H9 (cell line): ENCODE measurements around the gene CYP2A7. TPM values are rescaled to one million over a fixed set of nuclear protein-coding genes. Genes with fewer than 3 reads are reported as not detected.
"Not testable (repeated sequence)": the region's sequence is repeated elsewhere in the genome, so short reads cannot be mapped to it uniquely, and the experiment has no call there.

Experiments
- DNase-seq: peaks from one replicate; pipeline ENCODE4 v3.0.0-alpha.2; 2017
- H2AFZ ChIP-seq: one replicate; pipeline ENCODE4 v1.6.1; 2013; ENCODE audit warnings: mild to moderate bottlenecking, low read length, control low read depth, moderate library complexity
- H2AK5ac ChIP-seq: 2 replicates; pipeline ENCODE4 v1.6.1; 2013; ENCODE audit warnings: low read length, control low read depth, mixed read lengths; ENCODE audit not compliant: insufficient read length
- H2BK120ac ChIP-seq: one replicate; pipeline ENCODE4 v1.6.1; 2013; ENCODE audit warnings: low read depth, mild to moderate bottlenecking, low read length, control low read depth, inconsistent platforms; ENCODE audit not compliant: poor library complexity, severe bottlenecking
- H2BK12ac ChIP-seq: 2 replicates; pipeline ENCODE4 v1.6.1; 2013; ENCODE audit warnings: low read length, control low read depth, mixed read lengths, low read depth; ENCODE audit not compliant: insufficient read length
- H2BK15ac ChIP-seq: 2 replicates; pipeline ENCODE4 v1.6.1; 2013; ENCODE audit warnings: low read depth, low read length, control low read depth
- H2BK20ac ChIP-seq: one replicate; pipeline ENCODE4 v1.6.1; 2013; ENCODE audit warnings: low read depth, mild to moderate bottlenecking, low read length, control low read depth, inconsistent platforms; ENCODE audit not compliant: poor library complexity, severe bottlenecking
- H2BK5ac ChIP-seq: 2 replicates; pipeline ENCODE4 v1.6.1; 2013; ENCODE audit warnings: low read length, control low read depth, mixed read lengths; ENCODE audit not compliant: insufficient read length
- H3K14ac ChIP-seq: 2 replicates; pipeline ENCODE4 v1.6.1; 2013; ENCODE audit warnings: low read length, control low read depth; ENCODE audit not compliant: insufficient read depth
- H3K18ac ChIP-seq: 2 replicates; pipeline ENCODE4 v1.6.1; 2013; ENCODE audit warnings: low read depth, mild to moderate bottlenecking, mixed read lengths, low read length, control low read depth; ENCODE audit not compliant: insufficient read length
- H3K23ac ChIP-seq: 2 replicates; pipeline ENCODE4 v1.6.1; 2013; ENCODE audit warnings: low read length, control low read depth, mixed read lengths, low read depth; ENCODE audit not compliant: insufficient read length
- H3K23me2 ChIP-seq: 2 replicates; pipeline ENCODE4 v1.6.1; 2013; ENCODE audit warnings: low read depth, mild to moderate bottlenecking, mixed read lengths, low read length, control low read depth; ENCODE audit not compliant: insufficient read length, poor library complexity, severe bottlenecking
- H3K27ac ChIP-seq: 2 replicates; pipeline ENCODE4 v1.5.1; 2013; ENCODE audit warnings: low read length, control low read depth, mixed read lengths, low read depth; ENCODE audit not compliant: insufficient read length
- H3K27me3 ChIP-seq: 2 replicates; pipeline ENCODE4 v1.6.1; 2013; ENCODE audit warnings: low read length, control low read depth, inconsistent platforms; ENCODE audit not compliant: insufficient read depth
- H3K4ac ChIP-seq: 2 replicates; pipeline ENCODE4 v1.6.1; 2013; ENCODE audit warnings: low read depth, mild to moderate bottlenecking, control low read depth, inconsistent platforms, low read length, moderate library complexity
- H3K4me1 ChIP-seq: 2 replicates; pipeline ENCODE4 v1.6.1; 2013; ENCODE audit warnings: low read length, control low read depth, inconsistent platforms; ENCODE audit not compliant: insufficient read depth
- H3K4me2 ChIP-seq: 2 replicates; pipeline ENCODE4 v1.6.1; 2013; ENCODE audit warnings: low read length, control low read depth, mixed read lengths; ENCODE audit not compliant: insufficient read length, insufficient read depth
- H3K56ac ChIP-seq: 2 replicates; pipeline ENCODE4 v1.6.1; 2013; ENCODE audit warnings: low read depth, mild to moderate bottlenecking, mixed read lengths, low read length, control low read depth; ENCODE audit not compliant: insufficient read length
- H3K79me1 ChIP-seq: 2 replicates; pipeline ENCODE4 v1.6.1; 2013; ENCODE audit warnings: low read depth, mild to moderate bottlenecking, moderate library complexity, low read length, control low read depth, inconsistent platforms; ENCODE audit not compliant: insufficient read depth, poor library complexity, severe bottlenecking
- H3K79me2 ChIP-seq: 2 replicates; pipeline ENCODE4 v1.6.1; 2013; ENCODE audit warnings: low read length, control low read depth, inconsistent platforms; ENCODE audit not compliant: insufficient read depth
- H3K9ac ChIP-seq: 2 replicates; pipeline ENCODE4 v1.6.1; 2013; ENCODE audit warnings: low read length, control low read depth, mixed read lengths; ENCODE audit not compliant: insufficient read length; ENCODE audit errors: extremely low read depth
- H3K9me3 ChIP-seq: one replicate; pipeline ENCODE4 v1.6.1; 2013; ENCODE audit warnings: low read depth, low read length, inconsistent platforms; ENCODE audit not compliant: control insufficient read depth
- H3T11ph ChIP-seq: one replicate; pipeline ENCODE4 v1.6.1; 2013; ENCODE audit warnings: mild to moderate bottlenecking, low read length, control low read depth, inconsistent platforms
- H4K20me1 ChIP-seq: one replicate; pipeline ENCODE4 v1.6.1; 2013; ENCODE audit not compliant: control insufficient read depth, insufficient read length, insufficient read depth
- H4K5ac ChIP-seq: 2 replicates; pipeline ENCODE4 v1.6.1; 2013; ENCODE audit warnings: low read depth, mild to moderate bottlenecking, mixed read lengths, low read length, control low read depth; ENCODE audit not compliant: insufficient read length
- H4K8ac ChIP-seq: replicated peaks from 2 replicates; pipeline ENCODE4 v1.6.1; 2013; ENCODE audit warnings: low read length, control low read depth, mixed read lengths, low read depth; ENCODE audit not compliant: insufficient read length
- H4K91ac ChIP-seq: 2 replicates; pipeline ENCODE4 v1.6.1; 2013; ENCODE audit warnings: low read depth, mild to moderate bottlenecking, moderate library complexity, mixed read lengths, low read length, control low read depth; ENCODE audit not compliant: insufficient read length
- H3K27ac Mint-ChIP-seq, 3 experiments: 2 replicates in 2 of 3; 3 replicates in 1 of 3; pipeline ENCODE4 v1.8.0; 2020 to 2021; ENCODE audit warnings: mixed read lengths in 3 of 3, mild to moderate bottlenecking in 1 of 3, moderate library complexity in 1 of 3
- H3K27me3 Mint-ChIP-seq: 2 replicates; pipeline ENCODE4 v1.8.0; 2021; ENCODE audit warnings: low read depth, mild to moderate bottlenecking, moderate library complexity, mixed read lengths
- H3K36me3 Mint-ChIP-seq, 3 experiments: 2 replicates in 2 of 3; 3 replicates in 1 of 3; pipeline ENCODE4 v1.8.0; 2020 to 2021; ENCODE audit warnings: low read depth in 3 of 3, mixed read lengths in 3 of 3; ENCODE audit not compliant: insufficient read depth in 1 of 3
- H3K4me1 Mint-ChIP-seq, 2 experiments: 2 replicates each; pipeline ENCODE4 v1.8.0; 2020; ENCODE audit warnings: mixed read lengths in 2 of 2
- H3K4me3 Mint-ChIP-seq, 2 experiments: 2 replicates in 1 of 2; 3 replicates in 1 of 2; pipeline ENCODE4 v1.8.0; 2020 to 2021; ENCODE audit warnings: mild to moderate bottlenecking in 2 of 2, mixed read lengths in 2 of 2, moderate library complexity in 1 of 2
- H3K9me3 Mint-ChIP-seq, 2 experiments: 2 replicates in 1 of 2; 3 replicates in 1 of 2; pipeline ENCODE4 v1.8.0; 2020; ENCODE audit warnings: mild to moderate bottlenecking in 2 of 2, mixed read lengths in 2 of 2, moderate library complexity in 1 of 2
- CTCF ChIP-seq: fragments of 200-600 bp; sonication (generic); conservative IDR thresholded peaks from 3 replicates; pipeline ENCODE4 v1.8.0; 2021; ENCODE audit warnings: antibody characterized with exemption, mild to moderate bottlenecking
- WGBS: extraction: QIAGEN DNeasy Blood & Tissue Kit; methylation state at CpG from one replicate; pipeline ENCODE4 v1.1.7; 2013; ENCODE audit warnings: missing lambda C conversion rate, low lambda C conversion rate, mixed read lengths; ENCODE audit not compliant: insufficient read length; ENCODE audit errors: extremely low coverage; 5-methylcytosine and 5-hydroxymethylcytosine counted together
- total RNA-seq: library from RNA; stranded (reverse); gene quantifications from 2 replicates; pipeline ENCODE4 v1.2.1, GENCODE V29; 2021

The CYP2A7 gene
- total RNA-seq, 1 experiment from 2014 or later, result not detected

- no peak overlapping the region for H2AFZ ChIP-seq
- H3K27me3 Mint-ChIP-seq, result peaks cover 35% of the 10 kb centered on the region
Measured at GRCh38 chr19:40888191-40888590, 6.2 kb upstream of the CYP2A7 start.

GRCh38 chr19:40884187-40884931 is 2.3 kb upstream of the CYP2A7 start:
- not testable (repeated sequence) for H3K56ac ChIP-seq, H4K5ac ChIP-seq, H2AFZ ChIP-seq, H3K4me1 ChIP-seq, H3K27ac Mint-ChIP-seq, H3K79me1 ChIP-seq, H4K8ac ChIP-seq, DNase-seq, H3K23ac ChIP-seq, H2AK5ac ChIP-seq, H2BK12ac ChIP-seq, H4K91ac ChIP-seq, H3K27ac ChIP-seq, H3T11ph ChIP-seq, H2BK20ac ChIP-seq, H3K9me3 ChIP-seq, H3K9ac ChIP-seq, H3K4me1 Mint-ChIP-seq, H3K36me3 Mint-ChIP-seq, H3K23me2 ChIP-seq, H2BK120ac ChIP-seq, H3K18ac ChIP-seq, H3K79me2 ChIP-seq, H2BK15ac ChIP-seq, H3K4me3 Mint-ChIP-seq, H4K20me1 ChIP-seq, H3K9me3 Mint-ChIP-seq, H3K27me3 ChIP-seq, H3K14ac ChIP-seq, H3K4me2 ChIP-seq, H3K4ac ChIP-seq, H2BK5ac ChIP-seq
- WGBS, result no CpG with 5 or more reads among the region's 1 CpG
- H3K27me3 Mint-ChIP-seq, result peaks cover 53% of the 10 kb centered on the region

More at GRCh38 chr19:40888191-40888590, 6.2 kb upstream of the CYP2A7 start:
- no peak overlapping the region for H2BK20ac ChIP-seq
- no peak overlapping the region for H2BK5ac ChIP-seq
- no peak overlapping the region for H3K27ac Mint-ChIP-seq
- H3K79me1 ChIP-seq, result no peaks in the 10 kb centered on the region
- H3K9ac ChIP-seq, result no peak overlapping the region
- no peak overlapping the region for H3K56ac ChIP-seq
- H3K4me1 Mint-ChIP-seq, result no peaks in the 10 kb centered on the region
- H3K27ac ChIP-seq, result no peak overlapping the region
- no peak overlapping the region for H3K4me3 Mint-ChIP-seq
- no CpG with 5 or more reads among the region's 4 CpGs for WGBS
- no peak overlapping the region for H4K91ac ChIP-seq
- no peaks in the 10 kb centered on the region for H3K27me3 ChIP-seq
- no peaks in the 10 kb centered on the region for H3K36me3 Mint-ChIP-seq
- H2AK5ac ChIP-seq, result no peak overlapping the region
- H3K9me3 ChIP-seq, result no peaks in the 10 kb centered on the region
- no peak overlapping the region for H3K18ac ChIP-seq
- TF ChIP-seq CTCF, result no peak
- DNase-seq, result no peak
- no peak overlapping the region for H3K23ac ChIP-seq
- H3K23me2 ChIP-seq, result no peaks in the 10 kb centered on the region
- no peak overlapping the region for H2BK15ac ChIP-seq
- no peak overlapping the region for H3K14ac ChIP-seq
- H3K9me3 Mint-ChIP-seq, result no peaks in the 10 kb centered on the region
- no peak overlapping the region for H2BK120ac ChIP-seq
- no peaks in the 10 kb centered on the region for H3K4me1 ChIP-seq
- H3K4me2 ChIP-seq, result no peak overlapping the region
- H3K79me2 ChIP-seq, result no peaks in the 10 kb centered on the region
- H4K8ac ChIP-seq, result no peak overlapping the region
- no peak overlapping the region for H2BK12ac ChIP-seq
- H3K4ac ChIP-seq, result no peak overlapping the region
- H4K5ac ChIP-seq, result no peak overlapping the region
- no peak overlapping the region for H3T11ph ChIP-seq
- no peaks in the 10 kb centered on the region for H4K20me1 ChIP-seq
